IMR-90 (cell line): Measurements from ENCODE around the gene MEGF9. TPM values are rescaled to one million over a fixed set of nuclear protein-coding genes. Genes with fewer than 3 reads are reported as not detected.

ENCODE experiments used
- ATAC-seq: fragments of 200-7000 bp; cut with Tn5 transposase; 2 replicates; pipeline ENCODE4 v1.9.1; 2020; ENCODE audit warnings: low read depth, mild to moderate bottlenecking, moderate library complexity
- BruUV-seq: library from RNA; stranded (reverse); fragments of 400-500 nt; replicated peaks from 2 replicates; lab custom pipeline; 2021; lab: Mats Ljungman, UMichigan
- CTCF ChIA-PET: fragments of 300-600 bp; formaldehyde crosslinking; extraction: SDS; loops from one replicate; lab custom pipeline; 2021; ENCODE audit warnings: antibody characterized with exemption; lab: Yijun Ruan, JAX
- POLR2A ChIA-PET: fragments of 300-600 bp; sonication (Branson Sonifier 250); formaldehyde crosslinking; loops from one replicate; lab custom pipeline; 2022; ENCODE audit warnings: antibody characterized with exemption; ENCODE audit not compliant: unreplicated experiment; lab: Charles Lee
- DNase-seq: peaks from one replicate; pipeline ENCODE4 v3.0.0; 2013
- H2AFZ ChIP-seq: replicated peaks from 2 replicates; pipeline ENCODE3; 2013; ENCODE audit warnings: low read length, mild to moderate bottlenecking; ENCODE audit not compliant: poor library complexity
- H2AK5ac ChIP-seq: 2 replicates; pipeline ENCODE4 v1.6.1; 2013; ENCODE audit warnings: low read depth, low read length, inconsistent platforms
- H2AK9ac ChIP-seq: replicated peaks from 2 replicates; pipeline ENCODE3; 2013; ENCODE audit warnings: mild to moderate bottlenecking, low read depth, low read length, moderate library complexity; ENCODE audit not compliant: poor library complexity
- H2BK120ac ChIP-seq: 2 replicates; pipeline ENCODE4 v1.6.1; 2013; ENCODE audit warnings: low read depth, low read length, inconsistent platforms
- H2BK15ac ChIP-seq: 3 replicates; pipeline ENCODE4 v1.6.1; 2013; ENCODE audit warnings: low read depth, low read length, inconsistent platforms
- H2BK20ac ChIP-seq: 2 replicates; pipeline ENCODE4 v1.6.1; 2013; ENCODE audit warnings: low read depth, mild to moderate bottlenecking, inconsistent platforms, low read length, moderate library complexity
- H2BK5ac ChIP-seq: 2 replicates; pipeline ENCODE4 v1.6.1; 2013; ENCODE audit warnings: mild to moderate bottlenecking, low read depth, low read length, inconsistent platforms; ENCODE audit not compliant: poor library complexity, severe bottlenecking
- H3K14ac ChIP-seq: replicated peaks from 2 replicates; pipeline ENCODE4 v1.6.1; 2013; ENCODE audit warnings: low read depth, low read length, inconsistent platforms
- H3K18ac ChIP-seq: 2 replicates; pipeline ENCODE4 v1.6.1; 2013; ENCODE audit warnings: low read depth, low read length, control low read depth
- H3K23ac ChIP-seq: 2 replicates; pipeline ENCODE4 v1.6.1; 2013; ENCODE audit warnings: low read depth, low read length, inconsistent platforms
- H3K27ac ChIP-seq: 2 replicates; pipeline ENCODE4 v1.5.1; 2013; ENCODE audit warnings: mild to moderate bottlenecking, control low read depth, low read length; ENCODE audit not compliant: insufficient read depth
- H3K27me3 ChIP-seq: 2 replicates; pipeline ENCODE4 v1.6.1; 2013; ENCODE audit warnings: low read length; ENCODE audit not compliant: control insufficient read depth, insufficient read depth
- H3K36me3 ChIP-seq: 2 replicates; pipeline ENCODE4 v1.6.1; 2013; ENCODE audit warnings: low read length, mixed read lengths; ENCODE audit not compliant: control insufficient read depth, insufficient read depth
- H3K4ac ChIP-seq: 2 replicates; pipeline ENCODE4 v1.6.1; 2013; ENCODE audit warnings: low read depth, low read length, inconsistent platforms
- H3K4me1 ChIP-seq: 2 replicates; pipeline ENCODE4 v1.6.1; 2013; ENCODE audit warnings: low read length, mixed read lengths; ENCODE audit not compliant: control insufficient read depth, insufficient read depth
- H3K4me2 ChIP-seq: 2 replicates; pipeline ENCODE4 v1.6.1; 2013; ENCODE audit warnings: low read depth, mild to moderate bottlenecking, control low read depth, low read length, moderate library complexity
- H3K4me3 ChIP-seq: 2 replicates; pipeline ENCODE4 v1.5.1; 2013; ENCODE audit warnings: low read depth, mild to moderate bottlenecking, control low read depth, low read length, moderate library complexity; ENCODE audit not compliant: insufficient read depth
- H3K56ac ChIP-seq: 2 replicates; pipeline ENCODE4 v1.6.1; 2013; ENCODE audit warnings: low read length, inconsistent platforms; ENCODE audit not compliant: insufficient read depth; ENCODE audit errors: extremely low read depth
- H3K79me1 ChIP-seq, 2 experiments: 2 replicates each; pipeline ENCODE4 v1.6.1; 2013; ENCODE audit warnings: low read length in 2 of 2, inconsistent platforms in 1 of 2, low read depth in 1 of 2
- H3K9ac ChIP-seq: 2 replicates; pipeline ENCODE4 v1.6.1; 2013; ENCODE audit warnings: low read depth, low read length, control low read depth
- H3K9me1 ChIP-seq: 2 replicates; pipeline ENCODE4 v1.6.1; 2013; ENCODE audit warnings: low read length, inconsistent platforms; ENCODE audit not compliant: insufficient read depth
- H3K9me3 ChIP-seq: 2 replicates; pipeline ENCODE4 v1.6.1; 2013; ENCODE audit warnings: low read length; ENCODE audit not compliant: control insufficient read depth, insufficient read depth
- H4K20me1 ChIP-seq: 2 replicates; pipeline ENCODE4 v1.6.1; 2013; ENCODE audit warnings: low read length, inconsistent platforms; ENCODE audit not compliant: insufficient read depth
- H4K5ac ChIP-seq: 2 replicates; pipeline ENCODE4 v1.6.1; 2013; ENCODE audit warnings: mild to moderate bottlenecking, low read depth, low read length, control low read depth
- H4K8ac ChIP-seq, 2 experiments: 2 replicates each; pipeline ENCODE4 v1.6.1; 2013; ENCODE audit warnings: low read depth in 2 of 2, low read length in 2 of 2, control low read depth in 1 of 2, inconsistent platforms in 1 of 2
- H4K91ac ChIP-seq: 2 replicates; pipeline ENCODE4 v1.6.1; 2013; ENCODE audit warnings: low read depth, low read length, inconsistent platforms; ENCODE audit not compliant: insufficient read depth
- BHLHE40 ChIP-seq: fragments of 150-350 bp; IDR thresholded peaks from 2 replicates; pipeline ENCODE4 v1.6.1; 2016; ENCODE audit warnings: mild to moderate bottlenecking, low read depth, low read length
- CEBPB ChIP-seq: IDR thresholded peaks from 2 replicates; pipeline ENCODE4 v1.6.1; 2012; ENCODE audit warnings: low read depth, low read length, improper control_type of control experiment
- CHD1 ChIP-seq: IDR thresholded peaks from 2 replicates; pipeline ENCODE4 v1.6.1; 2012; ENCODE audit warnings: low read depth, low read length, improper control_type of control experiment
- CTCF ChIP-seq: conservative IDR thresholded peaks from 2 replicates; pipeline ENCODE4 v1.5.1; 2012; ENCODE audit warnings: mild to moderate bottlenecking, low read depth, low read length, improper control_type of control experiment
- ELK1 ChIP-seq: fragments of 150-350 bp; IDR thresholded peaks from 2 replicates; pipeline ENCODE4 v1.6.1; 2016; ENCODE audit warnings: low read depth, mild to moderate bottlenecking, low read length, moderate library complexity, borderline replicate concordance
- MAZ ChIP-seq: IDR thresholded peaks from 2 replicates; pipeline ENCODE4 v1.6.1; 2012; ENCODE audit warnings: low read depth, mild to moderate bottlenecking, low read length, improper control_type of control experiment, moderate library complexity, borderline replicate concordance
- MXI1 ChIP-seq: IDR thresholded peaks from 2 replicates; pipeline ENCODE4 v1.6.1; 2012; ENCODE audit warnings: low read depth, mild to moderate bottlenecking, low read length, moderate library complexity, borderline replicate concordance
- POLR2A ChIP-seq: IDR thresholded peaks from 2 replicates; pipeline ENCODE4 v1.6.1; 2012; ENCODE audit warnings: mild to moderate bottlenecking, low read depth, low read length
- RAD21 ChIP-seq: IDR thresholded peaks from 2 replicates; pipeline ENCODE4 v1.6.1; 2012; ENCODE audit warnings: low read length, improper control_type of control experiment
- RCOR1 ChIP-seq: IDR thresholded peaks from 2 replicates; pipeline ENCODE4 v1.6.1; 2012; ENCODE audit warnings: mild to moderate bottlenecking, low read length, improper control_type of control experiment; ENCODE audit not compliant: insufficient replicate concordance
- RFX5 ChIP-seq: IDR thresholded peaks from 2 replicates; pipeline ENCODE4 v1.8.0; 2012; ENCODE audit warnings: low read depth, mild to moderate bottlenecking, low read length, moderate library complexity
- USF2 ChIP-seq: fragments of 150-350 bp; IDR thresholded peaks from 2 replicates; pipeline ENCODE4 v1.6.1; 2017; ENCODE audit warnings: mild to moderate bottlenecking, antibody characterized with exemption, low read length, low read depth
- WGBS, 2 experiments: methylation state at CpG; one replicate each; pipeline versions ENCODE4 v1.1.5 to v1.1.7; 2013; ENCODE audit warnings: missing lambda C conversion rate in 2 of 2; ENCODE audit not compliant: insufficient read length in 1 of 2; ENCODE audit errors: extremely low coverage in 2 of 2; 5-methylcytosine and 5-hydroxymethylcytosine counted together
- dilution Hi-C: fragments of 300-500 bp; cut with HindIII; formaldehyde crosslinking; loops from one replicate; pipeline ENCODE4 v1.14.3; 2018; ENCODE audit warnings: low sequenced_read_pairs; ENCODE audit not compliant: unreplicated experiment
- in situ Hi-C: fragments of 300-500 bp; cut with MboI; formaldehyde crosslinking; loops from 3 replicates; pipeline ENCODE4 v1.14.3; 2019; ENCODE audit warnings: low sequenced_read_pairs, inconsistent platforms, mixed read lengths
- intact Hi-C: fragments of 100-400 bp; cut with micrococcal nuclease; formaldehyde crosslinking; loops from 2 replicates; pipeline ENCODE4 v1.10.0; 2022
- polyA plus RNA-seq, 3 experiments: library from polyadenylated mRNA; depleted of rRNA; stranded (reverse); fragments of >200 nt; gene quantifications; 2 replicates each; pipeline ENCODE4 v1.2.3, GENCODE V29; 2012; ENCODE audit warnings: low replicate concordance in 1 of 3
- total RNA-seq: library from RNA; depleted of rRNA; stranded (reverse); fragments of >200 nt; gene quantifications from 2 replicates; pipeline ENCODE4 v1.2.3, GENCODE V29; 2012

MEGF9 gene
- total and polyA plus RNA-seq, 2 of the 4 experiments (the other 2 are of a cell fraction), result 3.4 TPM

GRCh38 chr9:120680579-120680978 is 33.7 kb downstream of the MEGF9 start:
- H4K91ac ChIP-seq, result no peak overlapping the region; the same call in 1 of the 2 replicates
- DNase-seq (no peak), ATAC-seq (no peak)
- H2AK9ac ChIP-seq, result no peak overlapping the region
- no peak overlapping the region for H2BK15ac ChIP-seq
- no peak overlapping the region for H2BK5ac ChIP-seq
- H4K8ac ChIP-seq, result no peak overlapping the region
- no peaks in the 10 kb centered on the region for H3K36me3 ChIP-seq
- TF ChIP-seq MAZ (no peak), CEBPB (no peak), RCOR1 (no peak), CTCF (no peak), RAD21 (no peak), CHD1 (no peak), POLR2A (no peak), ELK1 (no peak), RFX5 (no peak), BHLHE40 (no peak), MXI1 (no peak), USF2 (no peak)
- no peaks in the 10 kb centered on the region for H3K9me1 ChIP-seq
- no peak overlapping the region; the same call in 1 of the 2 replicates for H2AK5ac ChIP-seq
- dilution Hi-C loops (no loop called here), intact Hi-C loops (no loop called here), in situ Hi-C loops (no loop called here)
- H3K18ac ChIP-seq, result no peak overlapping the region
- no peaks in the 10 kb centered on the region for H3K9me3 ChIP-seq
- no TSS peak for BruUV-seq
- H3K9ac ChIP-seq, result no peak overlapping the region
- H3K56ac ChIP-seq, result no peak overlapping the region
- H3K23ac ChIP-seq, result no peak overlapping the region
- H3K4me1 ChIP-seq, result peaks cover 5% of the 10 kb centered on the region
- no peak overlapping the region for H3K4ac ChIP-seq
- 100% methylated on average over 2 of the region's 4 CpGs; no CpG with 5 or more reads in 1 of the 2 experiments for WGBS, 2 experiments
- no peak overlapping the region for H2BK120ac ChIP-seq
- H4K20me1 ChIP-seq, result no peaks in the 10 kb centered on the region
- no peak overlapping the region for H3K14ac ChIP-seq
- H2AFZ ChIP-seq, result peak overlapping the region; percentile 3
- no peak overlapping the region for H2BK20ac ChIP-seq
- no peak overlapping the region for H4K5ac ChIP-seq
- no peak overlapping the region for H3K27ac ChIP-seq
- no peak overlapping the region for H3K4me3 ChIP-seq
- POLR2A ChIA-PET, result no interaction called here
- H3K27me3 ChIP-seq, result no peaks in the 10 kb centered on the region
- CTCF ChIA-PET, result no interaction called here
- H3K4me2 ChIP-seq, result no peak overlapping the region
- peaks cover 16 to 28% of the 10 kb centered on the region in 2 experiments; a peak in 3 of 4 replicates for H3K79me1 ChIP-seq
